HG03280 (cell line): Measurements from ENCODE around the gene TRDN.
"Not testable (repeated sequence)": the region's sequence is repeated elsewhere in the genome, so short reads cannot be mapped to it uniquely, and the experiment has no call there.

Experiments used
- ATAC-seq: cut with Tn5 transposase; IDR thresholded peaks from one replicate; pipeline ENCODE4 v1.9.1; 2021; ENCODE audit warnings: mild to moderate bottlenecking, moderate library complexity; ENCODE audit not compliant: unreplicated experiment

Gene TRDN

GRCh38 chr6:123309130-123309529, 327.6 kb downstream of the TRDN start:
- no peak for ATAC-seq

GRCh38 chr6:123306334-123306733, 330.4 kb downstream of the TRDN start:
- no peak for ATAC-seq

GRCh38 chr6:123295672-123296071, 341.1 kb downstream of the TRDN start:
- ATAC-seq: no peak

- no peak for ATAC-seq
Measured at GRCh38 chr6:123295181-123295580, 341.6 kb downstream of the TRDN start.

- no peak for ATAC-seq
Measured at GRCh38 chr6:123288649-123289048, 348.1 kb downstream of the TRDN start.

- no peak for ATAC-seq
Measured at GRCh38 chr6:123276546-123276980, 360.2 kb downstream of the TRDN start.

- ATAC-seq: no peak
Measured at GRCh38 chr6:123263981-123264380, 372.8 kb downstream of the TRDN start.

- no peak for ATAC-seq
Measured at GRCh38 chr6:123240626-123241025, 396.1 kb downstream of the TRDN start.

- no peak for ATAC-seq
Measured at GRCh38 chr6:123233336-123233735, 403.4 kb downstream of the TRDN start.

GRCh38 chr6:123227789-123228188, 409.0 kb downstream of the TRDN start:
- ATAC-seq: not testable (repeated sequence)

- no peak for ATAC-seq
Measured at GRCh38 chr6:123226398-123226797, 410.4 kb downstream of the TRDN start.

GRCh38 chr6:123224077-123224476, 412.7 kb downstream of the TRDN start:
- ATAC-seq: no peak

GRCh38 chr6:123223461-123223860, 413.3 kb downstream of the TRDN start:
- ATAC-seq: no peak

- no peak for ATAC-seq
Measured at GRCh38 chr6:123215211-123215610, 421.5 kb downstream of the TRDN start.

GRCh38 chr6:123214433-123214832, 422.3 kb downstream of the TRDN start:
- no peak for ATAC-seq

- ATAC-seq: no peak
Measured at GRCh38 chr6:123213921-123214320, 422.8 kb downstream of the TRDN start.

GRCh38 chr6:123211777-123212545, 424.8 kb downstream of the TRDN start:
- ATAC-seq: no peak

GRCh38 chr6:123210645-123211044, 426.1 kb downstream of the TRDN start:
- no peak for ATAC-seq

GRCh38 chr6:123207967-123208510, 428.7 kb downstream of the TRDN start:
- ATAC-seq: no peak

- no peak for ATAC-seq
Measured at GRCh38 chr6:123203928-123204327, 432.8 kb downstream of the TRDN start.

- ATAC-seq: no peak
Measured at GRCh38 chr6:123201869-123202372, 434.8 kb downstream of the TRDN start.

GRCh38 chr6:123193298-123193697, 443.5 kb downstream of the TRDN start:
- ATAC-seq: no peak
